Peyer's patch (tissue), 4 donors: Measurements from ENCODE around the gene KRT83. TPM values are rescaled to one million over a fixed set of nuclear protein-coding genes. Genes with fewer than 3 reads are reported as not detected.

Source experiments
- DNase-seq, 3 donors: peaks; one replicate each; pipeline ENCODE4 v3.0.0-alpha.2; 2017 to 2019
- H3K27ac ChIP-seq, 4 donors: fragments of 200-600 bp; sonication (generic); one replicate each; pipeline ENCODE4 v1.5.1; 2016 to 2019
- H3K27me3 ChIP-seq, 2 donors: fragments of 200-600 bp; sonication (generic); one replicate each; pipeline ENCODE4 v1.5.1; 2019
- H3K36me3 ChIP-seq, 3 donors: fragments of 200-600 bp; sonication (generic); one replicate each; pipeline ENCODE4 v1.5.1; 2016 to 2019
- H3K4me1 ChIP-seq, 4 donors: fragments of 200-600 bp; sonication (generic); one replicate each; pipeline ENCODE4 v1.5.1; 2016 to 2019
- H3K4me3 ChIP-seq, 4 donors: fragments of 200-600 bp; sonication (generic); 1 replicate in 3 of 4; 2 replicates in 1 of 4; pipeline ENCODE4 v1.5.1; 2016 to 2019; ENCODE audit warnings: mild to moderate bottlenecking in 1 of 4
- H3K9me3 ChIP-seq, 4 donors: fragments of 200-600 bp; sonication (generic); one replicate each; pipeline ENCODE4 v1.5.1; 2016 to 2019; ENCODE audit warnings: mild to moderate bottlenecking in 1 of 4
- POLR2A ChIP-seq, 2 donors: fragments of 450-650 bp; IDR thresholded peaks; one replicate each; pipeline ENCODE4 v1.5.1; 2017; ENCODE audit warnings: antibody characterized with exemption in 2 of 2, mild to moderate bottlenecking in 2 of 2, moderate library complexity in 2 of 2
- total RNA-seq, 4 donors: library from RNA; depleted of rRNA; stranded (reverse); fragments of >200 nt; gene quantifications; one replicate each; pipeline ENCODE4 v1.1.0, GENCODE V29; 2016
- TF ChIP-seq, protein P1 (sequence below), 6 experiments: fragments of 450-650 bp in 4 of 6; fragments of 200-600 bp in 2 of 6; sonication (generic) in 1 of 6; IDR thresholded peaks; one replicate each; pipeline ENCODE4 v1.5.1; 2017 to 2019; ENCODE audit warnings: antibody characterized with exemption in 6 of 6, mild to moderate bottlenecking in 3 of 6, moderate library complexity in 1 of 6

The KRT83 gene
- total RNA-seq, 4 donors from 2014 or later, result not detected

DNA sequence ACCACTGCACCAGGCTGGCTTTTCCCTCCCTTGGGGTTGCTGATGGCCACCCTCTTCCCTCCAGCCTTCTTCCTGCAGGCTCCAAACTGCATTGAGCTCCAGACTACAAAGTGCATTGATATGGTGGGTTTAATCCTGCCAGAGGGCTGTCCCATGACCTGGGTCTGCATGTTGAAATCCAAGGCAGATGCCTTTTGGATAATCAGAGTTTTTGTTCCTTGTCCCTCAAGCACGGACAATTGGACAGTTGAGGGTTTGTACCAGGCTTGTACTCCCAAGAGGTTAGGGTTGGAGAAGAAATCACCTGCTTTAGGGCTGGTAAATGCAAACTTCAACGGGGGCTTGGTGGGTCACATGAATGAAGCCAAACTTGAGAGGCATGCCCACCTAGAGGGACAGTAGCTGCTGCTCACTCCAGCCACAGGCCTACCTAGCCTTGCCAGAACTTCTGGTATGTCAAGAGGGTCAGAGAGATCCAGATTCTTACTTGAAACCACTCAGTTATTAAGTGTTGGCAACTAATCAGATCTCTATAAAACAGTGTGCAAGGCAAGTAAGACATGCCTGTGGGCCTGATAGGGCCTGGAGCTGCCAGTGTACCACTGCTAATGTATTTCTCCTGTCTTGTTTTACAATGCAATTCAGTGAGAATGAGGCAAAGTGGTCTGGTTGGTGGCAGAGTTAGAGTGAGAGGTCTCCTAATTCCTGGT lies 21.7 kb upstream of the KRT83 start:
- no peaks in the 10 kb centered on the region for H3K36me3 ChIP-seq
- no peaks in the 10 kb centered on the region for H3K4me1 ChIP-seq
- H3K4me3 ChIP-seq, result no peak overlapping the region
- no peak overlapping the region for H3K27ac ChIP-seq
- no peaks in the 10 kb centered on the region for H3K9me3 ChIP-seq
- no peaks in the 10 kb centered on the region for H3K27me3 ChIP-seq
- no peak for TF ChIP-seq POLR2A (IDR thresholded peaks at IDR 0.05)
- TF ChIP-seq, protein P1, sequence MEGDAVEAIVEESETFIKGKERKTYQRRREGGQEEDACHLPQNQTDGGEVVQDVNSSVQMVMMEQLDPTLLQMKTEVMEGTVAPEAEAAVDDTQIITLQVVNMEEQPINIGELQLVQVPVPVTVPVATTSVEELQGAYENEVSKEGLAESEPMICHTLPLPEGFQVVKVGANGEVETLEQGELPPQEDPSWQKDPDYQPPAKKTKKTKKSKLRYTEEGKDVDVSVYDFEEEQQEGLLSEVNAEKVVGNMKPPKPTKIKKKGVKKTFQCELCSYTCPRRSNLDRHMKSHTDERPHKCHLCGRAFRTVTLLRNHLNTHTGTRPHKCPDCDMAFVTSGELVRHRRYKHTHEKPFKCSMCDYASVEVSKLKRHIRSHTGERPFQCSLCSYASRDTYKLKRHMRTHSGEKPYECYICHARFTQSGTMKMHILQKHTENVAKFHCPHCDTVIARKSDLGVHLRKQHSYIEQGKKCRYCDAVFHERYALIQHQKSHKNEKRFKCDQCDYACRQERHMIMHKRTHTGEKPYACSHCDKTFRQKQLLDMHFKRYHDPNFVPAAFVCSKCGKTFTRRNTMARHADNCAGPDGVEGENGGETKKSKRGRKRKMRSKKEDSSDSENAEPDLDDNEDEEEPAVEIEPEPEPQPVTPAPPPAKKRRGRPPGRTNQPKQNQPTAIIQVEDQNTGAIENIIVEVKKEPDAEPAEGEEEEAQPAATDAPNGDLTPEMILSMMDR (IDR thresholded peaks at IDR 0.05), result no peak
- DNase-seq, result peak in 1 of 3 donors; percentile 6

DNA sequence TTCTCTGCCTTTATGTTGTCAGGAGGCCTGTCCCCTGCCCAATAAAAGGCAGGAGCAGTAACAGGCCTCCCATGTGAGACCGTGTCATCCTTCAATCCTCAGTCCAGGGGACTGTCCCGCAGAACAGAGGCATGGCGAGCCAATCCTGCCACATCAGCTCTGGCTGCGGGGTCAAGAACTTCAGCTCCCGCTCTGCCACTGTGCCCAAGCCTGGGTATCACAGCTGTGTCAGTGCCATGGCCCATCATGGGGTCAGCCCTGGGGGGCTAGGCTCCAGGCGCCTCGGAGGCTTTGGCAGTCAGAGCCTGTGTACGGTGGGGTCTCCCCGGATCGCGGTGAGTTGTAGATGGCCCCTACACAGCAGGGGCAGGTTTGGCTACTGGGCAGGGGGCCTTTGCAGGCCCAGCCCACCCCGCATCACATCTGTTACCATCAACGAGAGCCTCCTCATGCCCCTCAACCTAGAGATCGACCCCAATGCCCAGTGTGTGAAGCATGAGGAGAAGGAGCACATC lies 19.9 kb upstream of the KRT83 start:
- no peak for DNase-seq
- Histone ChIP-seq H3K36me3 (no peaks in the 10 kb centered on the region), H3K9me3 (no peaks in the 10 kb centered on the region), H3K27ac (no peak overlapping the region), H3K4me1 (no peaks in the 10 kb centered on the region), H3K4me3 (no peak overlapping the region), H3K27me3 (no peaks in the 10 kb centered on the region)
- TF ChIP-seq POLR2A (IDR thresholded peaks at IDR 0.05), result no peak
- TF ChIP-seq, protein P1 (IDR thresholded peaks at IDR 0.05), result no peak

DNA sequence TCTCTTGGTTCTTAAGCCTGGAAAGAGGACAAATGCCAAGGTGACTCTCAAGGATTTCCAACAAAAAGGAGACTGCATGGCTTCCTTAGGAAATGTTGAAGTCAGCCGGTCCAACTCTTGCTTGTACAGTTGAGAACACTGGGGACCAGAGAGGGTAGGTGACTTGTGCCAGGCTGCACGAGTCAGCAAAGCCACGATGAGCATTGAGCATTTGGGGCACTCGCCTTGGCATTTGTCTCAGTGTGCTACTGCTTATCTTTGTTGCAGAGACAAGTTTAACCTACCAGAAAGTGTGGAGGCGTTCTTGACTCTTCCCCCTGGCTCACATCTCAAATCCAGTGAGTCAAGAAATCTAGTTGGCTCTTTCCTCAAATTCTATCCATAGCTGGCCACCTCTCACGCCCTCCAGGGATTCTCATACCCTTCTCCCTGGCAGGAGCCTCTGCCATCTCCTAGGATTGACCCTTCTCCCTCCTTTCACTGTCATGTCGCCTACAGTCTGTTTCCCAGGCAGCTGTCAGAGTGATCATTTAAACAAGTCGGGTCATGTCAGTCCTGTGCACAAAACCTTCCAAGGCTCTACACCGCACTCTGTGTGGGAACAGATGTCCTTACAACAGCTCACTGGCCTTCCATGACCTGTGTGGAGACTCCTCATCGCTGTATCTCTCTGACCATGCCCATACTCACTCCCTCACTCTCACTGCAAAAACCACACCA lies 17.2 kb upstream of the KRT83 start:
- Histone ChIP-seq H3K4me1 (peaks cover 0 to 12% (median 0%) of the 10 kb centered on the region in 4 donors), H3K27ac (no peak overlapping the region), H3K4me3 (no peak overlapping the region), H3K27me3 (no peaks in the 10 kb centered on the region), H3K36me3 (no peaks in the 10 kb centered on the region), H3K9me3 (no peaks in the 10 kb centered on the region)
- TF ChIP-seq, protein P1 (IDR thresholded peaks at IDR 0.05), result no peak
- no peak for TF ChIP-seq POLR2A (IDR thresholded peaks at IDR 0.05)
- DNase-seq, result peak in 1 of 3 donors; percentile 15

DNA sequence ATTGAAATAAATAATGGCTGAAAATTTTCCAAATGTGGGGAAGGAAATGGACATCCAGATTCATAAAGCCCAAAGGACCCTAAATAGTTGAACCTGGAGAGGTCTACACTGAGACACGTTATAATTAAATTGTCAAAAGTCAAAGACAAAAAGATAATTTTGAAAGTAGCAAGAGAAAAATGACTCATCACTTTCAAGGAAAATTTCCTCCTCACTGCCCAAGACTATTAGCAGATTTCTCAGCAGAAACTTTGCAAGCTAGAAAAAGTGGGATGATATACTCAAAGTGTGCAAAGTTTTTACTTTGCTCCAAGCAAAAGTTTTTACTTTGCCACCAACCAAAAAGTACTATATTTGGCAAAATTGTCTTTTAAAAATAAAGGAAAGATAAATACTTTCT lies 15.9 kb upstream of the KRT83 start:
- TF ChIP-seq, protein P1 (IDR thresholded peaks at IDR 0.05), result no peak
- no peak for TF ChIP-seq POLR2A (IDR thresholded peaks at IDR 0.05)
- no peak for DNase-seq
- H3K4me1 ChIP-seq, result peaks cover 0 to 12% (median 0%) of the 10 kb centered on the region in 4 donors

DNA sequence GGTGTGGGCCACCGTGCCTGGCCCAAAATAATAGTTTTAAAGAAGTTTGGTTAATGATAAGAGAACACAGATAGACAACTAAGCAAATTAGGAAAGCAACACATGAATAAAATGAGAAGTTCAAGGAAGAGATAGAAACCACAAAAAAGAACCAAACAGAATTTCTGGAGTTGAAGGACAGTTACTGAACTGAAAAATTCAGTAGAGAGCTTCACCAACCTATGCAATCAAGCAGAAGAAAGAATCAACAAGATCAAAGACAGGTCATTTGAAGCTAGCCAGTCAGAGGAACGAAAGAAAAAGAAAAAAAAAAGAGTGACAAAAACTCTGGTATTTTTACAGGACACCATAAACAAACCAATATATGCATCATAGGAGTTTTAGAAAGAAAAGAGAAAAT lies 15.4 kb upstream of the KRT83 start:
- no peaks in the 10 kb centered on the region for H3K27me3 ChIP-seq
- H3K4me1 ChIP-seq, result peaks cover 0 to 12% (median 0%) of the 10 kb centered on the region in 4 donors
- H3K27ac ChIP-seq, result no peak overlapping the region
- no peaks in the 10 kb centered on the region for H3K36me3 ChIP-seq
- DNase-seq, result no peak
- no peaks in the 10 kb centered on the region for H3K9me3 ChIP-seq
- H3K4me3 ChIP-seq, result no peak overlapping the region
- TF ChIP-seq, protein P1 (IDR thresholded peaks at IDR 0.05), result no peak
- TF ChIP-seq POLR2A (IDR thresholded peaks at IDR 0.05), result no peak

More for the DNA sequence above, 15.9 kb upstream of the KRT83 start:
- Histone ChIP-seq H3K4me3 (no peak overlapping the region), H3K36me3 (no peaks in the 10 kb centered on the region), H3K27ac (no peak overlapping the region), H3K27me3 (no peaks in the 10 kb centered on the region), H3K9me3 (no peaks in the 10 kb centered on the region)
